HG03520 (cell line): Measurements from ENCODE around the gene PPFIBP2.

Source experiments
- ATAC-seq: cut with Tn5 transposase; IDR thresholded peaks from one replicate; pipeline ENCODE4 v1.9.1; 2021; ENCODE audit warnings: mild to moderate bottlenecking, moderate library complexity; ENCODE audit not compliant: unreplicated experiment

Gene PPFIBP2

DNA sequence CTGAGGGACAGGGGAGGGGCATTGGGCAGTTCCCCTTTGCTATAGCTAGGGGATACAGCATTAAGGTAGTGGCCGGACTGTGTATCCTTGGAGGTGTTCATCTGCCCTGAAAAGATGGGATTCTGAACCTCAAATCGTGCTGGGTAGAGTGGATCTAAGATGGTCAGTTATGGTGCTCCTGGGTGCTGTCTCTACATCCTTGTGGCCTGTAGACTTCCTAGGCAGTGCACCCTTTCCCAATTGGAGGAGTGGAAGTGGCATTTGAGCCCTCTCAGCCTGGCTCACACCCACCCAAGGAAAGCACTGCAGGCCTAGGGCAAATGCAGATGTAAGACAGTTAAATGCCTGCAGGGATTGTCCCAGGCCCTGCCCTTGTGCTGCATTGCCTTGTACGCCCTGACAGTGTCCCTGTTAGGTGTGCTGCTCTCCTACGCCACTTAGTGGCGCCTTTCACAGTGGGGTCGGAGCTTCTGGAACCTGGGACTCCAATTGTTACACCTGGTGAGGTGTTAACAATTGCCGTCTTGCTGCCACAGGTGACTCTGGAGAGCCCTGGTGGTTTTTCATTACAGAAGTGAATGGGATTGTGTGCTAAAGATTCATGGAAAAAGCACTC lies 35.0 kb downstream of the PPFIBP2 start:
- peak; percentile 72 for ATAC-seq

- no peak for ATAC-seq
Observed at GRCh38 chr11:7549681-7550080, 35.9 kb downstream of the PPFIBP2 start.

DNA sequence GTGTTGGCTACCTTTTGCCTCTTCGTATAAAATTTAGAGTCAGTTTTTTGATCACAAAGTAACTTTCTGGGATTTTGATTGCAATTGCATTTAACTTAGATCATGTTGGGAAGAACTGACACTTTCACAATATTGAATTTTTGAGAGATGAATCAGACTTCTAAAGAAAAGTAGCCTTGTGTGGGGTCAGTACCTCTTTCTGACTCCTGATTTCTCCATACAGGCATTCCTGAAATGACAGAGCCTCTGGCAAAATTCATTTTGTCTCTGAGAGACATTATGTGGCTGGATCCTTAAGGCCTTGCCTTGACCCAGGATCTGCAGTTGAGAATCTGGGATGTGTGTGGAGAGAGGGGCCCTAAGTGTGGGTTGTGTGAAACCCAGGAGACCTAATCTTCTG lies 37.8 kb downstream of the PPFIBP2 start:
- no peak for ATAC-seq

DNA sequence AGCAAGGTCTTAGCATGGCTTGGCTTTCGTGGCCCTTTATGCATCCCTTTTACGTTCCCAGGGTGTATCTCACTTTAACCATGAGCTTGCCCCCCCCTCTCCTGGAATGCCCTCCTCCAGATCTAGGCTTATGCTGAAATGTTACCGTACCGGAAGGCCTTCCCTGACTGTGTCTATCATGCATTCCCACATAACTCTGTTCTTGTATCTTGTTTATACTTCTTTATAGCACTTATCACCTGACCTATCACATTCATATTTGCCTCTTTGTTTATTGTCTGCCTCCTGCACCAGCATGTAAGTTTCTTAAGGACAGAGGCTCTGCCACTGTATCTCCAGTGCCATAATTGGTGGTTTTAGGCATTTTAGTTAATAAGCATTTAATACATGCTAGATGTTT lies 38.9 kb downstream of the PPFIBP2 start:
- no peak for ATAC-seq

DNA sequence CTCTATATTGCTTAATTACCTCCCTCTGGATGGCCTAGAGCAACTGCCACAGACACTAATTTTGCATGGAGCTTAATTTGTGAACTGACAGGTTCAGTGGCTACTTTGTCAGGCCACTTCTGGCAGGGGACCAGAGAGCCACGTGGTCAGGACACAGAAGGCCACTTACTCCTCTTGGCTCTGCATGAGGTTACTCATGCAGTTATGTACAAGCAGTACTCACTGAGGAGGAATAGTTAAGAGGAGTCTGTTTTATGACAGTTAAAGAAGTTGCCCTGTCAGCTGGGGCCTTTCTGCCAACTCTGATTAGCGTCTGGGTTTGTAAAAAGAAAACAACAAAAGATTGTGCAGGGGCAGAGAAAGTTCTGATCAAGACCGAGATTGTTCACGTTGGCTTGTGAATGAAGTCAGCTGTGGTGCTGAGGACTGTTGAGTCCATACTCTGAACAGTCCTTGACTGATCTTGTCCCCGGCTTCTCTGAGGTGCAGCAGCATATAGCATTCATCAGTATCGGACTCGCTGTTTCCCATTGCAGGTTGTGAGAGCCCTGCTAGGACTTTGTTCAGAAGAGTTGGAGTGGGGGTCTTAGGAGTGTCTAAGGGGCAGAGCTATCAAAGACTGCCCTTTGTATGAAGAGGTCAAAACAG lies 41.4 kb downstream of the PPFIBP2 start:
- no peak for ATAC-seq

- no peak for ATAC-seq
Observed at GRCh38 chr11:7558046-7558445, 44.2 kb downstream of the PPFIBP2 start.

GRCh38 chr11:7559398-7560283 lies 45.8 kb downstream of the PPFIBP2 start:
- no peak for ATAC-seq

DNA sequence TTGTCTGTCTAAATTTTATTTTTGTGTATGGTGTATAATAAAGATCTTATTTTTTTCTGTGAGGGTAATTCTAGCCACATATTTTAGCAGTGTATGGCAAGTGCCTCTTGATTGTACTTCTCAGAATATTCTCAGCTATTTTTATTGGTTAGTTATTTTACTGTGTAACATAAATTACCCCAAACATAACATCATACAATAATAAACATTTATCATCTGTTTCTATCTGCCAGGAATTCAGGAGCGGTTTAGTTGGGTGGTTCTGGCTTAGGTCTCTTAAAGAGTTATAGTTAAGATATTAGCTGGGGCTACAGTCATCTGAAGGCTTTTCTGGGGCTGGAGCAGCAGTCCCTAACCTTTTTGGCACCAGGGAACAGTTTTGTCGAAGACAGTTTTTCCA lies 47.8 kb downstream of the PPFIBP2 start:
- ATAC-seq, result no peak

GRCh38 chr11:7563281-7563680 lies 49.5 kb downstream of the PPFIBP2 start:
- ATAC-seq, result no peak

GRCh38 chr11:7564803-7565202 lies 51.0 kb downstream of the PPFIBP2 start:
- ATAC-seq, result no peak

DNA sequence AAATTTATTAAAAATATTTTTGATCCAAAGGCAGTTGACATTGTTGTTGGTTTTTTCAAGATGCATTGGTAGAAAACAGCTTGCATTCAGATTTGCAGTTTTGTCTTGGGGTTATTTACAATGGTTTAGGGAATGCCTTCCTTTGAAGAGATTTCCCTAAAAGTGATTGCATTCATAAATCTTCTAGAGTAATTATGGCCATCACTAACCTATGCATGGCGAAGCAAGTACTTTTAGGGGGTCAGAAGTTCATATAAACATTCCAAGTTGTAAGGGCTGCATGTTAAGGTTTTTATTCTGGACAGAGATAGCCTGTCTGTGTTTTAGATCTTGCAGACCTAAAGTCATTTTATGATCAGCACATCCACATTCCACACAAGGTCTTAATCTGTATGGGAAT lies 53.5 kb downstream of the PPFIBP2 start:
- no peak for ATAC-seq

DNA sequence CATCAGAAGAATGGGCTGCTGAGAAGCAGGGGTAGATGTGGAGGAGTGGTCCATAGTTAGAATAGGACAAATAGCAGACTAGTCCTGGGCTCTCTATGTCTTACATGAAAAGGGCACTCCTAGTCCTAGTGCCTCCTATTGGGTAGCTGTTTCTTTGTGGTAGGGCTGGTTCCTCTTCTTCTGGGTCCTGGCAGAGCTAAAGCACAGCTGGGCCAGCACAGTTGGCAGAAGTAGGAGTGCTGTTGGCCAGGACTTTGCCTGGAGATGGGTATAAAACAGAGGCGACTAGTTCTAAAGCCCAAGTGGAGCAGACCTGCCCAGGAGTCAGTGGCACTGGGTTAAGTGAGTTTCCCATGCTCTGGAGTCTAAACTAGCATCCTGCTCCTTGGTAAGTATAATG lies 55.2 kb downstream of the PPFIBP2 start:
- ATAC-seq, result no peak

GRCh38 chr11:7570241-7570640 lies 56.4 kb downstream of the PPFIBP2 start:
- no peak for ATAC-seq

DNA sequence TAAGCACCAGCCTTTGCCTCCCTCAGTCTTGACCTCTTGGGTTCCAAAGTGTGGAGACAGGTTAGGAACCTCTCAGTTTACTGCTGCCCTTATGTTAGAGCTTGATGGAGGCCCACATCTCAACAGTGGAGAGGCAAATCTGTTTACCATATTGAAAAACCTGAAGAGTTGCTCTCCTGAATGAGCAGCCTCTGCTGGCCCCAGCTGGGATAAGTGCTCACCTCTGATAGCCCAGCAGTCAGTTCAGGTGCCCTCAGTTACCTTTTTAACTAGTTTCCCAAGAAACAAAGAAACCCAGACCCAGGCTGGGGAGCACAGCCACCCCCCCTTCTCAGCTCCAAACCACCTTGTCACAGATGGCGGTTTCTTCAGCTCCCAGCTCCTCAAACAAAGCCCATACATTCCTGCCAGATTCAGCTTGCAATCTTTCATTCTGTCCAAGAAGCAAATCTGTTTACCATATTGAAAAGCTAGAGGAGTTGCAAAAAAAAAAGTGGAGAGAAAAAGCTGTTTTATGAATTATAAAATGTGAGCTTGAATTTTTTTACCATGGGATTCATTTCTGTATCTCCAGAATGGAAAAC lies 57.2 kb downstream of the PPFIBP2 start:
- ATAC-seq, result no peak

DNA sequence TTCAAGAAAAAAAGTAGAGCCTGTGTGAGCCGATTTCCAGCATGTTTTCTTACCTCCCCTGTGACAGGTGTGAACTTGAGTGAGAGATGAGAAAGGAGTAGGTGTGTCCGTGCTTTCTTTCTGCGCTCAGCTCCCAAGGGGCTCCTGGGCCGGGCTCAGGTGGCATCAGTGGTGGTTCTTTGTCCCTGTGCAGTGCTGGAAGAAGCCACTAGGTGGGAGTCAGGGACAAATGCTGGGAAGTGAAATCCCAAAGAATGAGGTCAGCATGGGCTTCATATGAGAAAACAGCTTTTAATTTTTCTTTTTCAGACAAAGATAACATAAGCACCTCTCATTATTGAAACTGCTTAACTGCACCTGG lies 57.8 kb downstream of the PPFIBP2 start:
- no peak for ATAC-seq

GRCh38 chr11:7572001-7572712 lies 58.4 kb downstream of the PPFIBP2 start:
- no peak for ATAC-seq

DNA sequence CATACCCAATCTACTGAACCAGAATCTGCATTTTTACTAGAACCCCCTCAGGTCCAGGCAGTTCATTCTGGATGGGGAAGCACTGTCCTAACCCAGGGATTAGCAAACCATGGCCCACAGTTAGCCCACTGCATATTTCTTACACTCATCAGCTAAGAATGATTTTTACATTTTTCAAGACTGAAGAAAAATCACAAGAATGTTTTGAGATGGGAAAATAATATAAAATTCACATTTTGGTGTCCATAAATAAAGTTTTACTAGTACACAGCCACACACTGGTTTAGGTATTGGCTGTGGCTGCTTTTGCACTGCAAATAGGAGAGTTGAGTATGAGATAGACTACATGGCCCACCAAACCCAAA lies 59.4 kb downstream of the PPFIBP2 start:
- ATAC-seq, result no peak

DNA sequence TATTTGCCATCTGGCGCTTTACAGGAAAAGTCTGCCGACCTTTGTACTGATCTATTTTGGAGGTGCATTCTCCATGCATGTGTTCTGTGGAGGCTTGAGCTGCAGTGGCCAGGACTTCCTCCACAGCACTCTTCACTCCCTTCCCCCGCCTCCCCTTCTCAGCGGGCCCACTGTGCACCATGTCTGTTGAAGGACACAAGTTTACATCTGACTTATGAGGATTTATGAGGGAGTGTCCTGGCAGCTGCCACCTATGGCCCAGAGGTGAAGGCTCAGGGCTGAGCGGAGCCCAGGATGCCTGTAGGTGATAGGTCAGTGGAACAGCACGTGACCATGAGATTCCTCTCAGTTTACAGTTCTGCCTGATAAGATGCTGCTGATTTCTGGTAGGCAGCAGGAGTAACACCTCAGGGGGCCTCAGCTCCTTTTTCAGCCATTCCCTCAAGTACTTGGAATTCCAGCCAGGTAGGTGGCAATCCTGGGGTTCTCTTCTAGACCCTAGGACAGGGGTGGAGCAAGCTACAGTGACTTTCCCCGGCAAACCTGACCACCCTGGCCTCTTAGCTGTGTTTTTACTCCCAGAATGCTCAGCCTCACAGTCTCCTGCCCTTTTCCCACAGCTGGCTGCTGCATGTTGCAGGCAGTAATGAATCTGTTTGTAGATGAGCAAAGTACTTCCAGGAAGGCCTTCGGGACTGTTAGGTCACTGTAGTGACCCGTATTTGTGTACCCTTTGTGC lies 59.9 kb downstream of the PPFIBP2 start:
- no peak for ATAC-seq

DNA sequence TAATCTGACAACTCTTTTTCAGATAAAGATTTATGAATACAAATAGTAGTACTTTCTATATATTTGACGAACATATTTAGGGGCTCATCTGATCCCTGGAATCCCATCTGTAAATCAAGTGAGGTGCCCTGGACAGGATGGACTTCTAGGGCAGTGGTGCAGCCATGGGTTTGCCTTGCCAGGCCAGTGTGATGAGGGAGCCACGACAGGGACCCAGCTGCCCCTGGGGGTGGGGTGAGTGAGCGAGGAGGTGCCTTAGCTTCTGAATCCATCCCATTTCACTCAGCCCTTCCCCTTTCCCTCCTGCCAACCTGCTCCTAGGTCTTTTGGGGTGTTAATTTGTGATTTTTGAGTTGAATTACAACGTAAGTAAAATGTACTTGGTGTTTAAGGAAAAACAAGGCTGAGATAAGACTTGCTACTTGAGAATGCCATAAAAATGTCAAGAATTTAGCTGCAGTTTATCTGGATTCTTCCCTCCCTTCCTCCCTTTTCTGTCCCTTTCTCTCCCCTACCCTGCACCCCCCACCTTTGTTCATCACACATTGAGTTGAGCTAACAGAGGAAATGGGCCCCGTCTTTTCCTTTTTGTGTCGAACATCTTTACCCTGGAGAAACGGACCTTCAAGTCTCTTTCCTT lies 60.8 kb downstream of the PPFIBP2 start:
- no peak for ATAC-seq
